HCT116 (cell line): ENCODE results near the gene PRKD3.

Source experiments
- CEBPB ChIP-seq: IDR thresholded peaks from 2 replicates; pipeline ENCODE4 v1.6.1; 2012; ENCODE audit warnings: low read depth
- CTCF ChIP-seq, 3 experiments: fragments of 200-600 bp in 1 of 3; sonication (generic) in 1 of 3; IDR thresholded peaks in 2 of 3; conservative IDR thresholded peaks in 1 of 3; 2 replicates each; pipeline ENCODE4 v1.5.1; 2012 to 2017; ENCODE audit warnings: low read depth in 2 of 3, low read length in 2 of 3, antibody characterized with exemption in 1 of 3, borderline replicate concordance in 1 of 3, control low read depth in 1 of 3, mild to moderate bottlenecking in 1 of 3, mixed read lengths in 1 of 3, mixed run types in 1 of 3, moderate library complexity in 1 of 3; ENCODE audit not compliant: insufficient read depth in 1 of 3
- EZH2 ChIP-seq: fragments of 200-600 bp; sonication (generic); IDR thresholded peaks from 2 replicates; pipeline ENCODE4 v1.6.1; 2017; ENCODE audit warnings: antibody characterized with exemption, mixed run types
- EZH2phosphoT487 ChIP-seq: fragments of 200-600 bp; IDR thresholded peaks from 2 replicates; pipeline ENCODE4 v1.6.1; 2018; ENCODE audit warnings: antibody characterized with exemption, borderline replicate concordance
- FOSL1 ChIP-seq: IDR thresholded peaks from 2 replicates; pipeline ENCODE4 v1.6.1; 2012; ENCODE audit warnings: low read depth
- JUND ChIP-seq: IDR thresholded peaks from 2 replicates; pipeline ENCODE4 v1.6.1; 2012
- POLR2A ChIP-seq: IDR thresholded peaks from 2 replicates; pipeline ENCODE4 v1.7.0; 2011; ENCODE audit warnings: borderline replicate concordance; ENCODE audit not compliant: insufficient read depth, insufficient read length; ENCODE audit errors: extremely low read depth
- POLR2AphosphoS5 ChIP-seq: IDR thresholded peaks from 2 replicates; pipeline ENCODE4 v1.6.1; 2011; ENCODE audit warnings: mild to moderate bottlenecking, low read depth, low read length, moderate library complexity
- SP1 ChIP-seq: IDR thresholded peaks from 2 replicates; pipeline ENCODE4 v1.6.1; 2012; ENCODE audit warnings: low read depth
- SRF ChIP-seq: IDR thresholded peaks from 2 replicates; pipeline ENCODE4 v1.6.1; 2012; ENCODE audit warnings: low read depth
- YY1 ChIP-seq: IDR thresholded peaks from 2 replicates; pipeline ENCODE4 v1.6.1; 2011; ENCODE audit warnings: low read length, low read depth, moderate library complexity, mild to moderate bottlenecking; ENCODE audit not compliant: insufficient replicate concordance; ENCODE audit errors: extremely low read depth

- TF ChIP-seq CTCF (IDR thresholded peaks at IDR 0.05 in 2 of 3, conservative IDR thresholded peaks at IDR 0.05 in 1 of 3; ENCODE audit: borderline replicate concordance in 1 of 3, insufficient read depth in 1 of 3, low read depth in 2 of 3, low read length in 2 of 3) (no peak), EZH2 (no peak), POLR2A (no peak), YY1 (no peak), FOSL1 (no peak), EZH2phosphoT487 (no peak), JUND (no peak), CEBPB (no peak), SP1 (no peak), POLR2AphosphoS5 (no peak), SRF (no peak)
These were observed 24.7 kb upstream of the PRKD3 start for GRCh38 chr2:37349231-37349860.
